GM12878 (cell line): ENCODE data around the gene CPNE4. TPM values are rescaled to one million over a fixed set of nuclear protein-coding genes. Genes with fewer than 3 reads are reported as not detected.

Experiments used
- ATAC-seq: fragments of 200-7000 bp; cut with Tn5 transposase; 3 replicates; pipeline ENCODE4 v1.9.1; 2020; ENCODE audit warnings: mild to moderate bottlenecking, moderate library complexity
- BruUV-seq: library from RNA; stranded (reverse); fragments of 400-500 nt; replicated peaks from 2 replicates; lab custom pipeline; 2021; lab: Mats Ljungman, UMichigan
- CTCF ChIA-PET: fragments of 300-600 bp; sonication (Branson Sonifier 250); formaldehyde crosslinking; extraction: SDS; loops from one replicate; lab custom pipeline; 2021; ENCODE audit warnings: inconsistent platforms; lab: Yijun Ruan, JAX
- POLR2A ChIA-PET: fragments of 350-600 bp; formaldehyde crosslinking; extraction: SDS; loops from one replicate; lab custom pipeline; 2021; ENCODE audit warnings: inconsistent platforms; lab: Charles Lee
- RAD21 ChIA-PET: fragments of 300-600 bp; sonication (Branson Sonifier 250); formaldehyde crosslinking; loops from one replicate; lab custom pipeline; 2023; ENCODE audit warnings: antibody characterized with exemption; ENCODE audit not compliant: unreplicated experiment; lab: Charles Lee
- SMC1A ChIA-PET: fragments of 300-600 bp; sonication (Branson Sonifier 250); formaldehyde crosslinking; loops from one replicate; lab custom pipeline; 2023; ENCODE audit not compliant: unreplicated experiment, uncharacterized antibody; lab: Charles Lee
- DNase-seq: peaks from one replicate; pipeline ENCODE4 v3.0.0-alpha.2; 2011; ENCODE audit warnings: low read depth, low spot score
- FAIRE-seq: peaks from 3 replicates; lab custom pipeline; 2011; peaks lifted over from hg19 to GRCh38; lab: Jason Lieb, UNC
- H2AFZ ChIP-seq: 2 replicates; pipeline ENCODE4 v1.6.0; 2011; ENCODE audit warnings: low read depth, low read length, control low read depth; ENCODE audit not compliant: control insufficient read depth
- H3K27ac ChIP-seq: 2 replicates; pipeline ENCODE4 v1.5.1; 2011; ENCODE audit warnings: control low read depth; ENCODE audit not compliant: control insufficient read depth, insufficient read depth
- H3K27me3 ChIP-seq, 2 experiments: replicated peaks in 1 of 2; 2 replicates each; pipeline versions ENCODE4 v1.6.0 to v1.6.1; 2011; ENCODE audit warnings: low read length in 1 of 2; ENCODE audit not compliant: control insufficient read depth in 2 of 2, insufficient read depth in 2 of 2
- H3K36me3 ChIP-seq, 2 experiments: 2 replicates each; pipeline ENCODE4 v1.5.1; 2011; ENCODE audit warnings: low read length in 1 of 2; ENCODE audit not compliant: control insufficient read depth in 2 of 2, insufficient read depth in 2 of 2
- H3K4me1 ChIP-seq: 2 replicates; pipeline ENCODE4 v1.6.1; 2011; ENCODE audit warnings: mild to moderate bottlenecking, low read length, moderate library complexity, mixed read lengths; ENCODE audit not compliant: control insufficient read depth, insufficient read depth
- H3K4me2 ChIP-seq: 2 replicates; pipeline ENCODE4 v1.6.0; 2011; ENCODE audit warnings: control low read depth; ENCODE audit not compliant: control insufficient read depth, insufficient read depth
- H3K4me3 ChIP-seq: fragments of 200-600 bp; sonication (generic); 2 replicates; pipeline ENCODE4 v1.5.1; 2016
- H3K79me2 ChIP-seq: 2 replicates; pipeline ENCODE4 v1.6.0; 2011; ENCODE audit warnings: low read length; ENCODE audit not compliant: control insufficient read depth, insufficient read depth
- H3K9ac ChIP-seq: 2 replicates; pipeline ENCODE4 v1.8.0; 2011; ENCODE audit warnings: low read length, control low read depth, mixed read lengths; ENCODE audit not compliant: control insufficient read depth, insufficient read depth
- H3K9me3 ChIP-seq: replicated peaks from 3 replicates; pipeline ENCODE4 v1.5.1; 2011; ENCODE audit warnings: mild to moderate bottlenecking, low read length; ENCODE audit not compliant: control insufficient read depth, insufficient read depth
- H4K20me1 ChIP-seq: 2 replicates; pipeline ENCODE4 v1.6.0; 2011; ENCODE audit not compliant: control insufficient read depth, insufficient read depth
- BMI1 ChIP-seq: fragments of 450-650 bp; IDR thresholded peaks from 2 replicates; pipeline ENCODE4 v1.6.1; 2016; ENCODE audit warnings: mild to moderate bottlenecking, moderate library complexity, borderline replicate concordance
- CBFB ChIP-seq: IDR thresholded peaks from 2 replicates; pipeline ENCODE4 v1.6.1; 2016; ENCODE audit warnings: antibody characterized with exemption, low read depth
- ESRRA ChIP-seq: IDR thresholded peaks from 2 replicates; pipeline ENCODE4 v1.6.1; 2012; ENCODE audit warnings: mild to moderate bottlenecking, low read length, improper control_type of control experiment
- FOS ChIP-seq: IDR thresholded peaks from 3 replicates; pipeline ENCODE4 v1.6.1; 2011; ENCODE audit warnings: borderline replicate concordance; ENCODE audit not compliant: insufficient read length; ENCODE audit errors: extremely low read depth
- NRF1 ChIP-seq: conservative IDR thresholded peaks from 2 replicates; pipeline ENCODE4 v1.6.1; 2011; ENCODE audit warnings: mild to moderate bottlenecking, low read depth, low read length, improper control_type of control experiment
- TAF1 ChIP-seq: IDR thresholded peaks from 2 replicates; pipeline ENCODE4 v1.6.1; 2011; ENCODE audit warnings: mild to moderate bottlenecking, low read depth, low read length, borderline replicate concordance
- TCF12 ChIP-seq: IDR thresholded peaks from 2 replicates; pipeline ENCODE4 v1.6.1; 2011; ENCODE audit warnings: low read depth, mild to moderate bottlenecking, low read length
- WGBS: methylation state at CpG from one replicate; pipeline ENCODE4 v1.1.6; 2016; ENCODE audit warnings: low lambda C conversion rate; ENCODE audit not compliant: insufficient replicate concordance, insufficient coverage; ENCODE audit errors: missing lambda C conversion rate; 5-methylcytosine and 5-hydroxymethylcytosine counted together
- in situ Hi-C: fragments of 300-500 bp; cut with MboI; formaldehyde crosslinking; loops from 9 replicates; pipeline ENCODE4 v1.14.3; 2018; ENCODE audit warnings: mixed read lengths
- intact Hi-C: fragments of 100-400 bp; cut with micrococcal nuclease; formaldehyde crosslinking; loops from one replicate; pipeline ENCODE4 v1.14.2; 2022; ENCODE audit not compliant: unreplicated experiment
- polyA plus RNA-seq, 11 experiments: library from polyadenylated mRNA; depleted of rRNA in 4 of 11; unstranded in 6 of 11; stranded (reverse) in 5 of 11; fragments of >200 nt; fragmentation: Nextera tagmentation in 4 of 11; fragmentation: Illumina TruSeq in 1 of 11; extraction: Ambion mirVana in 4 of 11; extraction: Trizol in 1 of 11; gene quantifications; 1 replicate in 1 of 11; 2 replicates in 10 of 11; pipeline versions ENCODE4 v1.2.1 to v1.2.3, GENCODE V29; 2011 to 2016; ENCODE audit warnings: inconsistent platforms in 2 of 11, missing spikeins in 2 of 11, low read depth in 1 of 11
- total RNA-seq, 4 experiments: library from RNA; depleted of rRNA in 3 of 4; stranded (reverse); fragments of >200 nt in 3 of 4; fragmentation: Illumina TruSeq in 1 of 4; extraction: Trizol in 1 of 4; gene quantifications; 2 replicates each; pipeline versions ENCODE4 v1.2.1 to v1.2.3, GENCODE V29; 2013 to 2021
- TF ChIP-seq, protein P1 (sequence below): fragments of 150-350 bp; IDR thresholded peaks from 2 replicates; pipeline ENCODE4 v1.6.1; 2016; ENCODE audit warnings: low read depth, low read length
- TF ChIP-seq, protein P2 (sequence below): fragments of 450-650 bp; IDR thresholded peaks from 2 replicates; pipeline ENCODE4 v1.6.1; 2017; ENCODE audit warnings: mild to moderate bottlenecking, moderate library complexity

CPNE4 gene
- total and polyA plus RNA-seq, 10 of the 15 experiments (the other 5 are each of a cell fraction or from before 2014, with no cell fraction given), result 0.17 to 1.9 (median 0.48) TPM; not detected in 1

DNA sequence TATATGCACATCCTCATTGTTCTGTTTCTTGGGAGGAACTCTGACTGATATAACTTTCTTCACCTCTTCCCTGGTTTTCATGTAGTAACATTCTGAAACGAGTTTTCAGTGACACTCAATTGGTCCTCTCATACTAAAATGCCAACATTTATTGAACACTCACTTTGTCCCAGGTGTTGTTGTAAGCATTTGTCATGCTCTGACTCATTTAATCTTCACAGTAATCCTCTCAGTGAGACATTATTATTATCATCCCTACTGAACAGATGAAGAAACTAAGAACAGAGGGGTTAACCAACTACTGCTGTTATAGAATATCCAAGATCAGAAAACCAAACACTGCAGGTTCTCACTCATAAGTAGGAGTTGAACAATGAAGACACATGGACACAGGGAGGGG lies 437.9 kb downstream of the CPNE4 start:
- no peak for FAIRE-seq
- no peak for TF ChIP-seq FOS
- TF ChIP-seq CBFB, result no peak
- POLR2A ChIA-PET, result no interaction called here

DNA sequence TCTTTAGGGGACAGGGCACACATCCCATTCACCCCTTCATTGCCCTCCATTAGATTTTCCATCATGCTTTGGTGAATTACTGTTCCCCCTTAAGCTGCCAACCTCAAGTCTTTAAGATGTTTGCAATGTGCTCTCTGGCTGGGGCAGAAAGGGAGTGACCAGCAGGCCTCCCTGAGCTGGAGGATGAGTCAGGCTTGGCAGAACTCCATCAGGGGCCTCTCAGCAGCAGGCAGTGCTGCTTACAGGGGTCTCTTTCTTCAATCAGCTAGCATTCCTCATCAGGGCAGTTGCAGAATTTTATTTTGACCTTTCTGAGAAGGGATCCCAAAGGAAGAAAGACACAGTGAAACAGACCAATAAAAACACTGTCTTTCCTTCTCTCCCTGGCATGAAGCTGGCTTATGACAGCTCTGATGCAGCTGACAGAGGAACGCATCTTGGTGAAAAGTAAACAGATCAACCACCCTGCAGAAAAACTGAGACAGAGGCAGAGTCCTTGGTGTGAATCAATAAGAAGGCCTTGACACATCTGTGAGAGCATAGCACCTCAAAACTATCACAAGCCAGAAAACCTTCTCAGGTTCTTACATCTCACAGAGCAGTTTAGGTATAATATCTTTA lies 443.3 kb downstream of the CPNE4 start:
- DNase-seq (no peak), FAIRE-seq (no peak), ATAC-seq (no peak)
- no peak overlapping the region for H3K27ac ChIP-seq
- intact Hi-C loops, result no loop called here
- in situ Hi-C loops, result no loop called here
- no peak overlapping the region for H3K4me3 ChIP-seq
- H3K79me2 ChIP-seq, result no peaks in the 10 kb centered on the region
- H3K9ac ChIP-seq, result no peak overlapping the region
- ChIA-PET POLR2A (no interaction called here), SMC1A (no interaction called here), RAD21 (no interaction called here), CTCF (interaction anchor here (1.4 kb wide), 2 partner anchors 15 to 21 kb away, joined by 3 to 4 read pairs; no protein-coding TSS in a partner anchor)
- 0% methylated on average over 1 of the region's 1 CpG for WGBS
- H3K36me3 ChIP-seq, result no peaks in the 10 kb centered on the region
- H2AFZ ChIP-seq, result no peak overlapping the region
- no peaks in the 10 kb centered on the region for H3K9me3 ChIP-seq
- H4K20me1 ChIP-seq, result no peaks in the 10 kb centered on the region
- no peaks in the 10 kb centered on the region for H3K4me1 ChIP-seq
- no peaks in the 10 kb centered on the region for H3K27me3 ChIP-seq
- no peak overlapping the region for H3K4me2 ChIP-seq
- BruUV-seq, result no TSS peak
- no peak for TF ChIP-seq BMI1
- no peak for TF ChIP-seq TAF1
- TF ChIP-seq TCF12, result no peak
- TF ChIP-seq ESRRA, result no peak
- TF ChIP-seq, protein P1, sequence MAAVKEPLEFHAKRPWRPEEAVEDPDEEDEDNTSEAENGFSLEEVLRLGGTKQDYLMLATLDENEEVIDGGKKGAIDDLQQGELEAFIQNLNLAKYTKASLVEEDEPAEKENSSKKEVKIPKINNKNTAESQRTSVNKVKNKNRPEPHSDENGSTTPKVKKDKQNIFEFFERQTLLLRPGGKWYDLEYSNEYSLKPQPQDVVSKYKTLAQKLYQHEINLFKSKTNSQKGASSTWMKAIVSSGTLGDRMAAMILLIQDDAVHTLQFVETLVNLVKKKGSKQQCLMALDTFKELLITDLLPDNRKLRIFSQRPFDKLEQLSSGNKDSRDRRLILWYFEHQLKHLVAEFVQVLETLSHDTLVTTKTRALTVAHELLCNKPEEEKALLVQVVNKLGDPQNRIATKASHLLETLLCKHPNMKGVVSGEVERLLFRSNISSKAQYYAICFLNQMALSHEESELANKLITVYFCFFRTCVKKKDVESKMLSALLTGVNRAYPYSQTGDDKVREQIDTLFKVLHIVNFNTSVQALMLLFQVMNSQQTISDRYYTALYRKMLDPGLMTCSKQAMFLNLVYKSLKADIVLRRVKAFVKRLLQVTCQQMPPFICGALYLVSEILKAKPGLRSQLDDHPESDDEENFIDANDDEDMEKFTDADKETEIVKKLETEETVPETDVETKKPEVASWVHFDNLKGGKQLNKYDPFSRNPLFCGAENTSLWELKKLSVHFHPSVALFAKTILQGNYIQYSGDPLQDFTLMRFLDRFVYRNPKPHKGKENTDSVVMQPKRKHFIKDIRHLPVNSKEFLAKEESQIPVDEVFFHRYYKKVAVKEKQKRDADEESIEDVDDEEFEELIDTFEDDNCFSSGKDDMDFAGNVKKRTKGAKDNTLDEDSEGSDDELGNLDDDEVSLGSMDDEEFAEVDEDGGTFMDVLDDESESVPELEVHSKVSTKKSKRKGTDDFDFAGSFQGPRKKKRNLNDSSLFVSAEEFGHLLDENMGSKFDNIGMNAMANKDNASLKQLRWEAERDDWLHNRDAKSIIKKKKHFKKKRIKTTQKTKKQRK, result no peak
- TF ChIP-seq, protein P2, sequence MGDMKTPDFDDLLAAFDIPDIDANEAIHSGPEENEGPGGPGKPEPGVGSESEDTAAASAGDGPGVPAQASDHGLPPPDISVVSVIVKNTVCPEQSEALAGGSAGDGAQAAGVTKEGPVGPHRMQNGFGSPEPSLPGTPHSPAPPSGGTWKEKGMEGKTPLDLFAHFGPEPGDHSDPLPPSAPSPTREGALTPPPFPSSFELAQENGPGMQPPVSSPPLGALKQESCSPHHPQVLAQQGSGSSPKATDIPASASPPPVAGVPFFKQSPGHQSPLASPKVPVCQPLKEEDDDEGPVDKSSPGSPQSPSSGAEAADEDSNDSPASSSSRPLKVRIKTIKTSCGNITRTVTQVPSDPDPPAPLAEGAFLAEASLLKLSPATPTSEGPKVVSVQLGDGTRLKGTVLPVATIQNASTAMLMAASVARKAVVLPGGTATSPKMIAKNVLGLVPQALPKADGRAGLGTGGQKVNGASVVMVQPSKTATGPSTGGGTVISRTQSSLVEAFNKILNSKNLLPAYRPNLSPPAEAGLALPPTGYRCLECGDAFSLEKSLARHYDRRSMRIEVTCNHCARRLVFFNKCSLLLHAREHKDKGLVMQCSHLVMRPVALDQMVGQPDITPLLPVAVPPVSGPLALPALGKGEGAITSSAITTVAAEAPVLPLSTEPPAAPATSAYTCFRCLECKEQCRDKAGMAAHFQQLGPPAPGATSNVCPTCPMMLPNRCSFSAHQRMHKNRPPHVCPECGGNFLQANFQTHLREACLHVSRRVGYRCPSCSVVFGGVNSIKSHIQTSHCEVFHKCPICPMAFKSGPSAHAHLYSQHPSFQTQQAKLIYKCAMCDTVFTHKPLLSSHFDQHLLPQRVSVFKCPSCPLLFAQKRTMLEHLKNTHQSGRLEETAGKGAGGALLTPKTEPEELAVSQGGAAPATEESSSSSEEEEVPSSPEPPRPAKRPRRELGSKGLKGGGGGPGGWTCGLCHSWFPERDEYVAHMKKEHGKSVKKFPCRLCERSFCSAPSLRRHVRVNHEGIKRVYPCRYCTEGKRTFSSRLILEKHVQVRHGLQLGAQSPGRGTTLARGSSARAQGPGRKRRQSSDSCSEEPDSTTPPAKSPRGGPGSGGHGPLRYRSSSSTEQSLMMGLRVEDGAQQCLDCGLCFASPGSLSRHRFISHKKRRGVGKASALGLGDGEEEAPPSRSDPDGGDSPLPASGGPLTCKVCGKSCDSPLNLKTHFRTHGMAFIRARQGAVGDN, result no peak
- no peak for TF ChIP-seq NRF1

More for the DNA sequence above, 437.9 kb downstream of the CPNE4 start:
- BruUV-seq, result no TSS peak
- H2AFZ ChIP-seq, result no peak overlapping the region
- ATAC-seq (no peak), DNase-seq (no peak)
- no peaks in the 10 kb centered on the region for H3K4me1 ChIP-seq
- no peaks in the 10 kb centered on the region for H4K20me1 ChIP-seq
- H3K4me2 ChIP-seq, result no peak overlapping the region
- intact Hi-C loops, result no loop called here
- ChIA-PET SMC1A (no interaction called here), RAD21 (no interaction called here), CTCF (no interaction called here)
- H3K4me3 ChIP-seq, result no peak overlapping the region
- 0% methylated on average over 1 of the region's 1 CpG for WGBS
- H3K36me3 ChIP-seq, result no peaks in the 10 kb centered on the region
- in situ Hi-C loops, result no loop called here
- H3K9me3 ChIP-seq, result no peaks in the 10 kb centered on the region
- H3K27me3 ChIP-seq, result no peaks in the 10 kb centered on the region; a peak in 1 of 4 replicates
- no peak overlapping the region for H3K9ac ChIP-seq
- no peaks in the 10 kb centered on the region for H3K79me2 ChIP-seq
- no peak overlapping the region for H3K27ac ChIP-seq
